Keratinocyte (primary cell): ENCODE data around the gene SLC66A1.

ENCODE experiments used
- CTCF ChIP-seq, 3 experiments: IDR thresholded peaks in 1 of 3; conservative IDR thresholded peaks in 1 of 3; optimal IDR thresholded peaks in 1 of 3; 2 replicates in 2 of 3; 3 replicates in 1 of 3; pipeline versions ENCODE3 to v1.5.1; 2011; ENCODE audit warnings: low read length in 3 of 3, mild to moderate bottlenecking in 3 of 3, moderate library complexity in 2 of 3, control low read depth in 1 of 3, inconsistent platforms in 1 of 3; ENCODE audit not compliant: insufficient read depth in 2 of 3; ENCODE audit errors: extremely low read depth in 1 of 3
- EZH2 ChIP-seq: IDR thresholded peaks from one replicate; pipeline ENCODE4 v1.6.1; 2012; ENCODE audit warnings: inconsistent platforms, mild to moderate bottlenecking, low read length, moderate library complexity

GRCh38 chr1:19342062-19342750, 30.1 kb downstream of the SLC66A1 start:
- TF ChIP-seq CTCF (optimal IDR thresholded peaks at IDR 0.05 in 1 of 3, IDR thresholded peaks at IDR 0.05 in 1 of 3, conservative IDR thresholded peaks at IDR 0.05 in 1 of 3; ENCODE audit: extremely low read depth in 1 of 3, insufficient read depth in 2 of 3, low read length in 3 of 3) (no peak), EZH2 (no peak)
